ENCODE results near the gene FBXO42. TPM values are rescaled to one million over a fixed set of nuclear protein-coding genes. Genes with fewer than 3 reads are reported as not detected.

Gene FBXO42
- total and polyA plus RNA-seq, 2 of the 4 experiments (the other 2 are of a cell fraction), result 12.0 to 18.8 TPM

DNA sequence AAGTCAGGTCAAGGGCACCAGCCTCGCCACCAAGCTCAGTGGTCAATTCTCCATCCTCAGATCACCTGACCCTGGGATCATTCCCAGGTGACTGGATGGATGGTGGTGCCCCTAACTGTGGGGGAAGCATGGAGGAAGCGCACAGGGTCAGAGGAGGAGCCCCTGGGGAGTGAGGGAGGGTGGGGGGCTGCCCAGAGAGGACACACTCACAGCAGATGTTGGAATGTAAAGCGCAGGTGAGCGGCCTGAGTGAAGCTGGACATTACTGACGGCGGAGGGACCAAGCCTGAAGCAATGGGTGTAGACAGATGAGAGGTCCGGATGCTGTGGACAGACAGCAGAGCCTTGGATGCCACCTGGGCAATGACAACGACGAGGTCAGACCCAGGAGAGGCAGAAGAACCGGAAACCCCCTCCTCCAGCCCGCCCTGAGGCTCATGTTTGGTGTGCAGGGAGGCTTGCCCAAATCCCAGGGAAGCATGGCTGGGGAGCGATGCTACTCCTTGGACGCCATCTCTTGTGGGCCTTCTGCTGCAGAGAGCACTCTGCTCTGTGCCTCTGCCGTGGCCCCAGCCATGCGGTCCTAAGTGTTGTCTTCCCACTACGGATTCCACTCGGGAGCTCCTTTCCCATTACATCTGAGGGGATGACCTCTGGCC lies 109.6 kb downstream of the FBXO42 start (continued):
- TF ChIP-seq, protein P1, sequence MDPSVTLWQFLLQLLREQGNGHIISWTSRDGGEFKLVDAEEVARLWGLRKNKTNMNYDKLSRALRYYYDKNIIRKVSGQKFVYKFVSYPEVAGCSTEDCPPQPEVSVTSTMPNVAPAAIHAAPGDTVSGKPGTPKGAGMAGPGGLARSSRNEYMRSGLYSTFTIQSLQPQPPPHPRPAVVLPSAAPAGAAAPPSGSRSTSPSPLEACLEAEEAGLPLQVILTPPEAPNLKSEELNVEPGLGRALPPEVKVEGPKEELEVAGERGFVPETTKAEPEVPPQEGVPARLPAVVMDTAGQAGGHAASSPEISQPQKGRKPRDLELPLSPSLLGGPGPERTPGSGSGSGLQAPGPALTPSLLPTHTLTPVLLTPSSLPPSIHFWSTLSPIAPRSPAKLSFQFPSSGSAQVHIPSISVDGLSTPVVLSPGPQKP (IDR thresholded peaks at IDR 0.05; ENCODE audit: borderline replicate concordance, low read depth, low read length), result no peak
- no peak for TF ChIP-seq MXI1 (IDR thresholded peaks at IDR 0.05; ENCODE audit: borderline replicate concordance, low read depth, low read length)

DNA sequence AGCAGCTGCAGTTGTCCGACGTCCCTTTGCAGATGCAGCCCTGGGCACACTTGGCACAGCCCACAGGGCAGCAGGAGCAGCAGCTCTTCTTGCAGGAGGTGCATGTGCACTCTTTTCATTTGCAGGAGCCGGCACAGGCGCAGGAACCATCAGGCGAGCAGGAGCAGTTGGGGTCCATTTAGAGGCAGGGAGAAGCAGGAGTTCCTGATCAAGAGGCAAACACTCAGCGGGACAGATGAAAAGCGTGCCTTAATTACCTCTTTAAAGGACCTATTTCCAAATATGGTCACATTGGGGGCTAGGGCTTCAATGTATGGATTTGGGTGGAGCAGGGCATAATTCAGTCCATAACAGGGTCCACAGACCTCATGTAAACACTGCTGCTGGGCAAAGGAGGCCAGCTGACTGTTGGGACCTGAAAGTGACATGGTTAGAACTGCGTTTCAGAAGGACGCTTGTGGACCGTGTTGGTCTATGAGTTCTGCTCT lies 111.0 kb downstream of the FBXO42 start:
- H4K8ac ChIP-seq (ENCODE audit: low read depth in 2 of 2, low read length in 2 of 2), result no peak overlapping the region
- no peak for TF ChIP-seq RAD21 (IDR thresholded peaks at IDR 0.05; ENCODE audit: low read length)
- no peak overlapping the region for H3K56ac ChIP-seq (ENCODE audit: extremely low read depth, insufficient read depth, low read length)
- H3K9me3 ChIP-seq (ENCODE audit: control insufficient read depth, insufficient read depth, low read length), result no peaks in the 10 kb centered on the region
- H2BK5ac ChIP-seq (ENCODE audit: low read depth, low read length, poor library complexity, severe bottlenecking), result no peak overlapping the region
- no peak overlapping the region for H4K91ac ChIP-seq (ENCODE audit: insufficient read depth, low read depth, low read length)
- H2BK120ac ChIP-seq (ENCODE audit: low read depth, low read length), result no peak overlapping the region
- no peak overlapping the region for H3K4ac ChIP-seq (ENCODE audit: low read depth, low read length)
- peaks cover 0 to 5% of the 10 kb centered on the region in 2 experiments; a peak in 2 of 4 replicates for H3K79me1 ChIP-seq (ENCODE audit: low read depth in 1 of 2, low read length in 2 of 2)
- H3K9ac ChIP-seq (ENCODE audit: low read depth, low read length), result no peak overlapping the region
- POLR2A ChIA-PET (ENCODE audit: unreplicated experiment), result no interaction called here
- no TSS peak for BruUV-seq (replicated peaks)
- intact Hi-C loops (cut with micrococcal nuclease) (loop anchor here (5.0 kb wide), 1 partner anchor 34 kb away; no protein-coding TSS in a partner anchor), dilution Hi-C loops (cut with HindIII; ENCODE audit: low sequenced_read_pairs, unreplicated experiment) (no loop called here), in situ Hi-C loops (cut with MboI; ENCODE audit: low sequenced_read_pairs) (loop anchor here (5.0 kb wide), 1 partner anchor 164 kb away; no protein-coding TSS in a partner anchor)
- no peak overlapping the region for H2AK9ac ChIP-seq (replicated peaks; ENCODE audit: low read depth, low read length, poor library complexity)
- no peak overlapping the region for H3K27ac ChIP-seq (ENCODE audit: insufficient read depth, low read length)
- WGBS, 2 experiments (ENCODE audit: extremely low coverage in 2 of 2, insufficient read length in 1 of 2), result 72% methylated on average over 3 of the region's 10 CpGs; no CpG with 5 or more reads in 1 of the 2 experiments
- no peak overlapping the region for H3K23ac ChIP-seq (ENCODE audit: low read depth, low read length)
- H2BK15ac ChIP-seq (ENCODE audit: low read depth, low read length), result no peak overlapping the region
- ATAC-seq (ENCODE audit: low read depth) (no peak), DNase-seq (no peak)
- H3K27me3 ChIP-seq (ENCODE audit: control insufficient read depth, insufficient read depth, low read length), result no peaks in the 10 kb centered on the region
- H3K14ac ChIP-seq (replicated peaks; ENCODE audit: low read depth, low read length), result no peak overlapping the region
- peaks cover 9% of the 10 kb centered on the region for H3K4me1 ChIP-seq (ENCODE audit: control insufficient read depth, insufficient read depth, low read length)
- H3K4me2 ChIP-seq (ENCODE audit: low read depth, low read length), result no peak overlapping the region
- no peak overlapping the region for H2BK20ac ChIP-seq (ENCODE audit: low read depth, low read length)
- H3K18ac ChIP-seq (ENCODE audit: low read depth, low read length), result no peak overlapping the region
- H4K5ac ChIP-seq (ENCODE audit: low read depth, low read length), result no peak overlapping the region
- 0 out of 2 replicates have a peak, but pooled peaks cover 3% of the 10 kb centered on the region for H3K9me1 ChIP-seq (ENCODE audit: insufficient read depth, low read length)
- 0 out of 2 replicates have a peak, but pooled peaks cover 4% of the 10 kb centered on the region for H4K20me1 ChIP-seq (ENCODE audit: insufficient read depth, low read length)
- no peak overlapping the region for H2AK5ac ChIP-seq (ENCODE audit: low read depth, low read length)
- H2AFZ ChIP-seq (replicated peaks; ENCODE audit: low read length, poor library complexity), result no peak overlapping the region
- H3K4me3 ChIP-seq (ENCODE audit: insufficient read depth, low read depth, low read length), result no peak overlapping the region
- H3K36me3 ChIP-seq (ENCODE audit: control insufficient read depth, insufficient read depth, low read length), result no peaks in the 10 kb centered on the region
- CTCF ChIA-PET, result no interaction called here

Measured in IMR-90 (cell line).